ENCODE measurements around the gene INHA. TPM values are rescaled to one million over a fixed set of nuclear protein-coding genes. Genes with fewer than 3 reads are reported as not detected.

INHA gene
- total RNA-seq, 1 experiment from 2014 or later = 1.5 TPM

- Histone ChIP-seq H3K9me2 (replicated peaks; ENCODE audit: low read length) (no peaks in the 10 kb centered on the region), H3K4me3 (ENCODE audit: low read length) (no peak overlapping the region), H3K79me2 (ENCODE audit: low read length) (no peaks in the 10 kb centered on the region), H3K9ac (ENCODE audit: low read length) (no peak overlapping the region), H3K4me1 (ENCODE audit: insufficient read depth, low read length) (no peaks in the 10 kb centered on the region), H3K4me2 (ENCODE audit: low read length) (no peak overlapping the region), H3K27ac (ENCODE audit: low read length) (no peak overlapping the region), H3K36me3 (ENCODE audit: low read depth, low read length) (0 out of 2 replicates have a peak, but pooled peaks cover 2% of the 10 kb centered on the region), H3K9me3 (ENCODE audit: low read length) (no peaks in the 10 kb centered on the region), H4K20me1 (ENCODE audit: low read length) (no peaks in the 10 kb centered on the region), H2AFZ (ENCODE audit: low read length) (no peak overlapping the region), H3K27me3 (ENCODE audit: low read length) (no peaks in the 10 kb centered on the region), H3F3A (ENCODE audit: low read length, unreplicated experiment) (no peaks in the 10 kb centered on the region)
- ChIA-PET CTCF (no interaction called here), POLR2A (ENCODE audit: unreplicated experiment) (no interaction called here)
- TF ChIP-seq, protein P1, sequence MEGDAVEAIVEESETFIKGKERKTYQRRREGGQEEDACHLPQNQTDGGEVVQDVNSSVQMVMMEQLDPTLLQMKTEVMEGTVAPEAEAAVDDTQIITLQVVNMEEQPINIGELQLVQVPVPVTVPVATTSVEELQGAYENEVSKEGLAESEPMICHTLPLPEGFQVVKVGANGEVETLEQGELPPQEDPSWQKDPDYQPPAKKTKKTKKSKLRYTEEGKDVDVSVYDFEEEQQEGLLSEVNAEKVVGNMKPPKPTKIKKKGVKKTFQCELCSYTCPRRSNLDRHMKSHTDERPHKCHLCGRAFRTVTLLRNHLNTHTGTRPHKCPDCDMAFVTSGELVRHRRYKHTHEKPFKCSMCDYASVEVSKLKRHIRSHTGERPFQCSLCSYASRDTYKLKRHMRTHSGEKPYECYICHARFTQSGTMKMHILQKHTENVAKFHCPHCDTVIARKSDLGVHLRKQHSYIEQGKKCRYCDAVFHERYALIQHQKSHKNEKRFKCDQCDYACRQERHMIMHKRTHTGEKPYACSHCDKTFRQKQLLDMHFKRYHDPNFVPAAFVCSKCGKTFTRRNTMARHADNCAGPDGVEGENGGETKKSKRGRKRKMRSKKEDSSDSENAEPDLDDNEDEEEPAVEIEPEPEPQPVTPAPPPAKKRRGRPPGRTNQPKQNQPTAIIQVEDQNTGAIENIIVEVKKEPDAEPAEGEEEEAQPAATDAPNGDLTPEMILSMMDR (conservative IDR thresholded peaks at IDR 0.05; ENCODE audit: low read depth, low read length) = no peak
- TF ChIP-seq EZH2phosphoT487 (IDR thresholded peaks at IDR 0.05; ENCODE audit: borderline replicate concordance, low read length) (no peak), EZH2 (IDR thresholded peaks at IDR 0.05; ENCODE audit: low read length, unreplicated experiment) (no peak)
- no peak for ATAC-seq
- no TSS peak for BruUV-seq (replicated peaks)
- no peak for DNase-seq
- intact Hi-C loops (cut with micrococcal nuclease) = no loop called here
Observed at GRCh38 chr2:219611866-219612576, 39.9 kb downstream of the INHA start.

DNA sequence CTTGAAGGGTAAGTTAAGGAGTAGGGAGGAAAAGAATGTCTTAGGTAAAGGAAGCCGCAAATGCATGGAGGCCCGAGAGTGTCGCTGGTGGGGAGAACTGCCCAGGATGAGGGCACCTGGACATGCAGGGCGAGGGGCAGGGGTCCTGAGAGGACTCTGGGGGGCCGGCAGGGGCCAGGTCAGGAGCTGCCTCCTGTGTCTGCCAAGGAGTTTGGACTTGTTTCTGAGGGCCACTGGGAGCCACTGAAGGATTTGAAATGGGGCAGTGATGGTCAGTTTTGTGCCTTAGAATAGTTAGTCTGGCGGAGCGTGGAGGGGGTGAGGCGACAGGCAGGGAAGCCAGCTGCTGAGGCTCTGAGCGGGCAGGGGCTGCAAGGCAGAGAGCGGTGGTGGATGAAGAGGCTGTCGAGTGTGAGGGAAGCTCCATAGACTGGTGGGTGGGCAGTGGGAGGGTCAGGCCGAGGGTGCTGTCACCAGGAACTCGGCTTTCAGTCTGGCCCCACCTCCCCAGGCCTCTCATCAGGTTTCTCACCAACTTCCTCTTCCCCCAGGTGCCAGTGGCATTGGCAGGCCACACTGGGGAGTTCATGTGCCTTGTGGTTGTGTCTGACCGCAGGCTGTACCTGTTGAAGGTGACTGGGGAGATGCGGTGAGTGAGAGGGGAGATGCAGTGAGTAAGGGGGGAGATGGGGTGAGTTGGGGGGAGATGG is 40.6 kb downstream of the INHA start:
- Histone ChIP-seq H3K9me3 (ENCODE audit: low read length) (no peaks in the 10 kb centered on the region), H3K36me3 (ENCODE audit: low read depth, low read length) (0 out of 2 replicates have a peak, but pooled peaks cover 2% of the 10 kb centered on the region), H3K9me2 (replicated peaks; ENCODE audit: low read length) (no peaks in the 10 kb centered on the region), H3K4me3 (ENCODE audit: low read length) (no peak overlapping the region), H3K4me2 (ENCODE audit: low read length) (no peak overlapping the region), H3K27me3 (ENCODE audit: low read length) (no peaks in the 10 kb centered on the region), H3K9ac (ENCODE audit: low read length) (no peak overlapping the region), H3K4me1 (ENCODE audit: insufficient read depth, low read length) (no peaks in the 10 kb centered on the region), H2AFZ (ENCODE audit: low read length) (no peak overlapping the region), H3K79me2 (ENCODE audit: low read length) (no peaks in the 10 kb centered on the region), H3K27ac (ENCODE audit: low read length) (no peak overlapping the region), H4K20me1 (ENCODE audit: low read length) (no peaks in the 10 kb centered on the region), H3F3A (ENCODE audit: low read length, unreplicated experiment) (no peaks in the 10 kb centered on the region)
- POLR2A ChIA-PET (ENCODE audit: unreplicated experiment) = no interaction called here
- TF ChIP-seq, protein P1 (conservative IDR thresholded peaks at IDR 0.05; ENCODE audit: low read depth, low read length) = no peak
- TF ChIP-seq EZH2phosphoT487 (IDR thresholded peaks at IDR 0.05; ENCODE audit: borderline replicate concordance, low read length) = no peak
- intact Hi-C loops (cut with micrococcal nuclease) = no loop called here
- no TSS peak for BruUV-seq (replicated peaks)
- CTCF ChIA-PET = no interaction called here
- no peak for ATAC-seq
- DNase-seq = no peak
